K562 (cell line): Measurements from ENCODE around the gene ZNF486. TPM values are rescaled to one million over a fixed set of nuclear protein-coding genes. Genes with fewer than 3 reads are reported as not detected.

Experiments used
- ATAC-seq: fragments of 200-7000 bp; cut with Tn5 transposase; 3 replicates; pipeline ENCODE4 v1.9.1; 2020; ENCODE audit warnings: moderate library complexity
- BruUV-seq: library from RNA; stranded (reverse); fragments of 400-500 nt; replicated peaks from 2 replicates; lab custom pipeline; 2021; lab: Mats Ljungman, UMichigan
- CTCF ChIA-PET: fragments of 300-600 bp; formaldehyde crosslinking; extraction: SDS; loops from one replicate; lab custom pipeline; 2021; ENCODE audit warnings: low intra/inter-chr PET ratio; lab: Yijun Ruan, JAX
- POLR2A ChIA-PET: fragments of 300-600, 350-650 bp; sonication (Branson Sonifier 250); formaldehyde crosslinking; extraction: SDS; loops from one replicate; lab custom pipeline; 2021; ENCODE audit warnings: antibody characterized with exemption, inconsistent platforms; lab: Yijun Ruan, JAX
- DNase-seq, 4 experiments: peaks; one replicate each; pipeline versions ENCODE4 v3.0.0 to v3.0.0-alpha.2; 2011 to 2018; ENCODE audit warnings: low spot score in 3 of 4, mixed read lengths in 3 of 4; ENCODE audit errors: extremely low read depth in 1 of 4
- FAIRE-seq: peaks from 2 replicates; lab custom pipeline; 2011; peaks lifted over from hg19 to GRCh38; lab: Jason Lieb, UNC
- H2AFZ ChIP-seq: 2 replicates; pipeline ENCODE4 v1.6.0; 2011; ENCODE audit warnings: low read depth, low read length, control low read depth, inconsistent platforms
- H3K27ac ChIP-seq: fragments of 200-600 bp; 3 replicates; pipeline ENCODE4 v1.8.0; 2011; ENCODE audit warnings: low read depth, mild to moderate bottlenecking, control low read depth, inconsistent platforms, low read length, moderate library complexity, mixed read lengths; ENCODE audit errors: extremely low read depth
- H3K27me3 ChIP-seq, 2 experiments: fragments of 300-600 bp in 1 of 2; 2 replicates in 1 of 2; 3 replicates in 1 of 2; pipeline versions ENCODE4 v1.6.0 to v1.8.0; 2011; ENCODE audit warnings: inconsistent platforms in 2 of 2, low read length in 2 of 2, mild to moderate bottlenecking in 1 of 2, mixed read lengths in 1 of 2, moderate library complexity in 1 of 2; ENCODE audit not compliant: control insufficient read depth in 2 of 2, insufficient read depth in 2 of 2
- H3K36me3 ChIP-seq: fragments of 300-600 bp; 3 replicates; pipeline ENCODE4 v1.8.0; 2011; ENCODE audit warnings: mild to moderate bottlenecking, low read length, inconsistent platforms; ENCODE audit not compliant: control insufficient read depth, insufficient read depth
- H3K4me1 ChIP-seq, 2 experiments: fragments of 200-600 bp in 1 of 2; replicated peaks in 1 of 2; 2 replicates in 1 of 2; 3 replicates in 1 of 2; pipeline versions ENCODE4 v1.5.1 to v1.8.0; 2011; ENCODE audit warnings: inconsistent platforms in 2 of 2, low read length in 2 of 2, mild to moderate bottlenecking in 1 of 2, mixed read lengths in 1 of 2, moderate library complexity in 1 of 2; ENCODE audit not compliant: control insufficient read depth in 2 of 2, insufficient read depth in 2 of 2
- H3K4me2 ChIP-seq: 2 replicates; pipeline ENCODE4 v1.6.1; 2011; ENCODE audit warnings: low read length, control low read depth, inconsistent platforms, mixed read lengths; ENCODE audit not compliant: insufficient read depth
- H3K4me3 ChIP-seq: fragments of 200-600 bp; sonication (generic), shearing (Covaris generic); 2 replicates; pipeline ENCODE4 v1.5.1; 2016; ENCODE audit warnings: control low read depth, inconsistent platforms
- H3K79me2 ChIP-seq: fragments of 200-600 bp; 3 replicates; pipeline ENCODE4 v1.8.0; 2011; ENCODE audit warnings: low read length, inconsistent platforms; ENCODE audit not compliant: control insufficient read depth, insufficient read depth
- H3K9ac ChIP-seq, 2 experiments: 2 replicates each; pipeline versions ENCODE4 v1.6.0 to v1.6.1; 2011; ENCODE audit warnings: low read depth in 2 of 2, low read length in 2 of 2, control low read depth in 1 of 2, inconsistent platforms in 1 of 2, mild to moderate bottlenecking in 1 of 2, mixed read lengths in 1 of 2; ENCODE audit not compliant: insufficient read depth in 1 of 2
- H3K9me1 ChIP-seq: one replicate; pipeline ENCODE4 v1.6.0; 2011; ENCODE audit warnings: inconsistent platforms, mild to moderate bottlenecking, low read length, moderate library complexity; ENCODE audit not compliant: control insufficient read depth, insufficient read depth
- H3K9me3 ChIP-seq: replicated peaks from 2 replicates; pipeline ENCODE4 v1.5.1; 2011; ENCODE audit warnings: low read depth, low read length, inconsistent platforms; ENCODE audit not compliant: control insufficient read depth, insufficient read depth
- H4K20me1 ChIP-seq: replicated peaks from 2 replicates; pipeline ENCODE4 v1.6.1; 2011; ENCODE audit warnings: low read length, inconsistent platforms, mixed read lengths; ENCODE audit not compliant: control insufficient read depth, insufficient read depth
- BRF2 ChIP-seq: IDR thresholded peaks from 3 replicates; pipeline ENCODE4 v1.6.1; 2011; ENCODE audit warnings: borderline replicate concordance, mild to moderate bottlenecking; ENCODE audit not compliant: insufficient read length, insufficient read depth
- FOS ChIP-seq: IDR thresholded peaks from 3 replicates; pipeline ENCODE4 v1.6.1; 2011; ENCODE audit not compliant: insufficient read length; ENCODE audit errors: extremely low read depth
- NR3C1 ChIP-seq: sonication (generic); formaldehyde crosslinking; IDR thresholded peaks from 2 replicates; pipeline ENCODE4 v1.8.1; 2022; ENCODE audit warnings: missing genetic modification reagents
- PKNOX1 ChIP-seq: fragments of 450-650 bp; IDR thresholded peaks from 2 replicates; pipeline ENCODE4 v1.6.1; 2016
- PML ChIP-seq: IDR thresholded peaks from 2 replicates; pipeline ENCODE4 v1.6.1; 2012; ENCODE audit warnings: low read length, inconsistent platforms
- POLR2G ChIP-seq: fragments of 200-400 bp; formaldehyde crosslinking; IDR thresholded peaks from 2 replicates; pipeline ENCODE4 v1.6.1; 2017; ENCODE audit warnings: low read depth, mild to moderate bottlenecking, antibody characterized with exemption, low read length, moderate library complexity
- RBFOX2 ChIP-seq: fragments of 200-400 bp; formaldehyde crosslinking; IDR thresholded peaks from 2 replicates; pipeline ENCODE4 v1.6.1; 2017; ENCODE audit warnings: low read depth, mild to moderate bottlenecking, low read length, moderate library complexity
- UBTF ChIP-seq, 2 experiments: IDR thresholded peaks; 2 replicates each; pipeline ENCODE4 v1.6.1; 2012; ENCODE audit warnings: improper control_type of control experiment in 2 of 2, low read depth in 2 of 2, low read length in 2 of 2, borderline replicate concordance in 1 of 2
- YY1 ChIP-seq, 3 experiments: IDR thresholded peaks; 2 replicates each; pipeline ENCODE4 v1.6.1; 2011; ENCODE audit warnings: low read length in 2 of 3, mild to moderate bottlenecking in 2 of 3, moderate library complexity in 2 of 3, borderline replicate concordance in 1 of 3, control low read depth in 1 of 3, low read depth in 1 of 3; ENCODE audit not compliant: insufficient read depth in 3 of 3, insufficient replicate concordance in 2 of 3, control insufficient read depth in 1 of 3, insufficient read length in 1 of 3; ENCODE audit errors: extremely low read depth in 1 of 3
- ZBTB8A ChIP-seq: fragments of 450-650 bp; IDR thresholded peaks from 2 replicates; pipeline ENCODE4 v1.6.1; 2018; ENCODE audit warnings: mild to moderate bottlenecking, moderate library complexity; ENCODE audit not compliant: partially characterized antibody
- ZNF277 ChIP-seq: fragments of 250-450 bp; sonication (Bioruptor Pico); IDR thresholded peaks from 2 replicates; pipeline ENCODE4 v1.8.0; 2022; ENCODE audit warnings: inconsistent platforms, mild to moderate bottlenecking, moderate library complexity, borderline replicate concordance
- ZNF436 ChIP-seq: fragments of 250-450, 450-650 bp; sonication (Bioruptor Pico); formaldehyde crosslinking; IDR thresholded peaks from 2 replicates; pipeline ENCODE4 v1.7.0; 2020; ENCODE audit warnings: mild to moderate bottlenecking
- WGBS: fragments of 100-300 bp; shearing (Covaris generic); methylation state at CpG from one replicate; pipeline ENCODE4 v1.1.6; 2016; ENCODE audit warnings: low coverage, mixed read lengths; ENCODE audit not compliant: insufficient coverage; ENCODE audit errors: missing lambda C conversion rate; 5-methylcytosine and 5-hydroxymethylcytosine counted together
- in situ Hi-C: fragments of 300-500 bp; cut with MboI; formaldehyde crosslinking; loops from 4 replicates; pipeline ENCODE4 v1.15.0; 2018; ENCODE audit warnings: inconsistent platforms, mixed read lengths
- intact Hi-C: fragments of 100-400 bp; cut with micrococcal nuclease; formaldehyde crosslinking; loops from 2 replicates; pipeline ENCODE4 v1.14.2; 2022
- polyA plus RNA-seq, 8 experiments: library from polyadenylated mRNA; depleted of rRNA in 4 of 8; stranded (reverse) in 5 of 8; unstranded in 3 of 8; fragments of >200 nt; fragmentation: Nextera tagmentation in 2 of 8; fragmentation: Illumina TruSeq in 1 of 8; extraction: Ambion mirVana in 2 of 8; extraction: Trizol in 1 of 8; gene quantifications; 2 replicates each; pipeline versions ENCODE4 v1.2.1 to v1.2.3, GENCODE V29; 2011 to 2014; ENCODE audit warnings: inconsistent platforms in 1 of 8, missing spikeins in 1 of 8
- total RNA-seq, 7 experiments: library from RNA; depleted of rRNA in 6 of 7; stranded (reverse); fragments of >200 nt in 6 of 7; fragmentation: Illumina TruSeq in 2 of 7; extraction: Trizol in 2 of 7; gene quantifications; 2 replicates each; pipeline versions ENCODE4 v1.2.1 to v1.2.3, GENCODE V29; 2011 to 2021; ENCODE audit warnings: low replicate concordance in 1 of 7

Gene ZNF486
- total and polyA plus RNA-seq, 9 of the 15 experiments (the other 6 are each of a cell fraction or from before 2014, with no cell fraction given) = 0.39 to 1.6 (median 1.2) TPM

- Histone ChIP-seq H3K27me3 (no peaks in the 10 kb centered on the region), H3K9me3 (no peaks in the 10 kb centered on the region), H3K9ac (peak overlapping the region; percentile 12 to 65; a peak in 1 of 4 replicates), H3K27ac (peak overlapping the region; percentile 62; the same call in 2 of the 3 replicates), H2AFZ (0 out of 2 replicates have a peak overlapping the region, but pooled peaks have one; percentile 30), H4K20me1 (no peaks in the 10 kb centered on the region), H3K9me1 (no peaks in the 10 kb centered on the region), H3K4me3 (peak overlapping the region; percentile 38), H3K4me2 (peak overlapping the region; percentile 44), H3K79me2 (no peaks in the 10 kb centered on the region), H3K36me3 (no peaks in the 10 kb centered on the region), H3K4me1 (no peaks in the 10 kb centered on the region)
- DNase-seq (peak; percentile 12 to 75 (median 17)), ATAC-seq (peak; percentile 81), FAIRE-seq (no peak)
- 2% methylated on average over 31 of the region's 36 CpGs for WGBS
- in situ Hi-C loops = no loop called here
- CTCF ChIA-PET = no interaction called here
- intact Hi-C loops = no loop called here
- TSS peak; percentile 81 for BruUV-seq
- POLR2A ChIA-PET = interaction anchor here (0.6 to 1.1 kb wide), 2 partner anchors 9 to 24 kb away, joined by 3 read pairs; no protein-coding TSS in a partner anchor
- TF ChIP-seq NR3C1 (CRISPR knock-in tag) (no peak), FOS (peak; percentile 54), PML (no peak), ZNF277 (CRISPR knock-in tag) (no peak), UBTF (IDR thresholded peaks at IDR 0.05; ENCODE audit: borderline replicate concordance in 1 of 2, low read depth in 2 of 2, low read length in 2 of 2) (no peak), PKNOX1 (peak; percentile 91), POLR2G (peak; percentile 51; the same call in 1 of the 2 replicates), BRF2 (no peak), YY1 (IDR thresholded peaks at IDR 0.05; ENCODE audit: borderline replicate concordance in 1 of 3, control insufficient read depth in 1 of 3, extremely low read depth in 1 of 3, insufficient read depth in 3 of 3, insufficient read length in 1 of 3, insufficient replicate concordance in 2 of 3, low read depth in 1 of 3, low read length in 2 of 3) (peak in 1 of 3 experiments; percentile 19), RBFOX2 (peak; percentile 66; the same call in 1 of the 2 replicates), ZNF436 (CRISPR knock-in tag) (no peak), ZBTB8A (no peak)
These were observed 71.0 kb downstream of the ZNF486 start for GRCh38 chr19:20237773-20238623.
